GM21529 (cell line): Measurements from ENCODE around the gene PIGN.

ENCODE experiments used
- ATAC-seq: cut with Tn5 transposase; IDR thresholded peaks from one replicate; pipeline ENCODE4 v1.9.1; 2021; ENCODE audit not compliant: unreplicated experiment

The PIGN gene

DNA sequence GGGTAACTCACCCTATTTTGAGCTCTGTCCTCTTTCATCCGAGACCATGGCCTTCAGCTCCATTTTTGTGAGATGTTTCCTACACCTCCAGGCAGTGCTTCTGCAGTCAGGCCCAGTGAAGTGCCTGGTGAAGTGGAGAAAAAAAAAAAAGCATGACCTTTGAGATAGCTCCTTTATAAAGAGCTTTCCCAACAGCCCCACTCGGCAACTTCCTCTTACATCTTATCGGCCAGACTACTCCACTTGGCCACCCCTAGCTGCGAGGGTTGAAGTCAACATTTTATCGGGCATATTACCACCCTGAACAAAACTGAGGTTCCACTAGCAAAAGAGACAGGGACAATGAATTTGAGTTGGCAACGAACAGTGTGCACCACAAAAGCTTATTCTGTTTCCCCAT is 169.2 kb downstream of the PIGN start:
- ATAC-seq: no peak

DNA sequence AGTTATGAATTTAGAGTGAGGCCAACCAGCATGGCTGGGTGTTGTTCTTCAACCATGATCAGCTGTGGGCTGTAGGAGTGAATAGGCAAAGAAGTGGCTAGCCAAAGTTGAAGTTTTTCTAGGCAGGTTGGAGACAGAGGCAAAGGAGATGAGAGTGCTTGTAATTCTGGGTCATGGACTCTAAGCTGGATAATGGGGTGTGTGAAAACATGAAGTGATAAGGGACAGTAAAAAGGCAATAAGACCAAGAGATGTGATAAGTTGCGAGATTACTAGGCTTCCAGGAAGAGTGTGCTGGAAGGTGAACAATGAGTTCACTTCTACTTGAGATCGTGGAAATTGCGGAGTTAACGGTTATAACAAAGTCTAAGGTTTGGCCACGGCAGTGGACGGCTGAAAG is 175.4 kb downstream of the PIGN start:
- ATAC-seq: no peak

DNA sequence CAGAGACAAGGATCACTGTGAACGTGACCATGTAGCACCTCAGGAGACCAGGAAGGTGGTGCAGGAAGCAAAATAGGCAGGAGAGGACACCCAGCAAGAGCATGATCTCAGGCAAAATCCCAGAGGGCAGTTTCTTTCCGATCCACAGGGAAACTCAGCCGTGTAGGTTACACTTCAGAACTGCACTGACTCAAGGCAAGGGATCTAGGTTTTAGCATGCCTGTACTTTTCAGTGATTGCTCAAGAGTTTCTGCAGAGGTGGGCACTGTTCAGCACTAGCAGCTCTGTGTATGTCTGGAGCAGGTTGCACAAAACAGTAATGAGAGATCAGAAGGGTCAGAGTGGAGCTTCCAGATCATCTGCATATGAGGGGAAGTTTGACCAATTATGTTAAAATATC is 177.3 kb downstream of the PIGN start:
- ATAC-seq: no peak

DNA sequence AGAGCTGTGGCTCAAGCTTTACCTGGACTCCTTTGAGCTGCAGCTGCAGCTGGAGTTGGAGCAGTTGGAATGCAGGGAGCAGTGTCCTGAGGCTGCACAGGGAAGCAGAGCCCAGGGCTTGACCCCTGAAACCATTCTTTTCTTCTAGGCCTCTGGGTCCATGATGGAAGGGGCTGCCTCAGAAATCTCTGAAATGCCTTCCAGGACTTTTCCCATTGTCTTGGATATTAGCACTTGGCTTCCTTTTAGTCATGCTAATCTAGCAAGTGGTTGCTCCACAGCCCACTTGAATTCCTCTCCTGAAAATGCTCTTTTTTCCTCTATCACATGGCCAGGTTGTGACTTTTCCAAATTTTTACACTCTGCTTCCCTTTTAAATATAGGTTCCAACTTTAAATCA is 185.5 kb downstream of the PIGN start:
- no peak for ATAC-seq

DNA sequence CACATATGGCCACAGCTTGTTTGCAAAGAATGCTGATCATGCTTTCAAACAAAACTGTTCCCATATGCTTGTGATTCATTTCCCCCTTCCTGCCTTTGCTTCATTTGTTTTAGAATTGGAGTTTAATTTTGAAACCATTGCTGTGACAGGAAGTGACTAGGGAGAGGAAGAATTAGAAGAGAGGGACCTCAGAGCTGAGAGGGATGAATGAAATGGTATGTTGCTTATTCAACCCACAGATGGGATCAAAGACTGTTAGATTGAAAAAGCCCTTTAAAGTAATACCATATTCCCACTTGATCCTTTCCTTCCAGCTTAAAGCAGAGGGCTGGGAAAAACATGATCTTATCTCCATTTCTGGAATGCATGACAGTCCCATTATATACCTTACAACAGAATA is 187.9 kb downstream of the PIGN start:
- ATAC-seq: no peak

DNA sequence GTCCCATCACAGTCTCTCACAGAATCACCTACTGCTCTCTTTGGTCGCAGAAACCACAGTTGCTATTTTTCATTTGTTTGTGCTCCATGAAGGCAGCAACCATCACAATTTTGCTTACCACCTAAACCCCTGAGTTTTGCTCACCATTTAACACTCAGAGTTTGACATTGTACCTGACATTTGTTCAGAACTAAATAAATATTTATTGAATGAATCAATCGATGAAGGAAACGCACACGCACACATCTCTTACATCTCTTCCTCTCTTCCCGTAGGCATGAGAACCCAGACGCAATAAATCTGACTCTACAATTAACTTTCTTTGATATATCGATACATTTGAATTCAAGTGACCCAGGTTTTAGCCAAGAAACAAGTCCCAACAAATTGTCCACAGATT is 188.5 kb downstream of the PIGN start:
- ATAC-seq: no peak

DNA sequence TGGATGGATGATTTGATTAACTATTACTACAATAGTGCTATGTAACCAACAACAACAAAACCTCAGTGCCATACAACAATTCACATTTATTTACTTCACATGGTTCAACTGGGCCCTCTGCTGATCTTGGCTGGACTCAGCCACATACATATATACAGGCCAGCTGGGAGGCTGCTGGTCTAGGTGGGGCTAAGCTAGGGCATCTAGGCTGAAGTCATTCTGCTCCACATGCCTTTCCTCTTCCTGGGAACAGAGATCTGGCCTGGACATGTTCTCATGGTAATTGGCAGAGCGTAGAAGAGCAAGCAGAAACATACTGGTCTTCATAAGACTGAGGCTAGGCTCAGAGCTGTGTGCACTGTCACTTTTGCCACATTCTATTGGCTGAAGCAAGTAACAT is 191.2 kb downstream of the PIGN start:
- no peak for ATAC-seq

DNA sequence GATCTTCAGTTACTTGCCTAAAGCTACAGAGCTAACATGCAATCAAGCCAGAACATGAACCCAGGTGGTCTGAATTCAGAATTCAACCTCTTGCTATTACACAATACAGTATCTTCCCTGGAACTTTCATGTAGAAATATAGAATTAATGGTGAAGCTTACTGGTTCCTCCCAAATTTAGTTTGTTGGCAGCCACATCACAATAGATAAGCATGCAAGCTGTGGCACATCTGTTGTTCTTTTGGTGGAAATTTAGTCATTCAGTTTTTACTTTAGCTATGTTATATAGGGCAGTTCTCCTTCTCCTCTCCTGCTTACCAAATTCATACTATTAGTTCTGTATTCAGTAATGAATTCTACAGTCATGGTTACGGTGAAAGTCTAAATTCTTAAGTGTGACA is 193.0 kb downstream of the PIGN start:
- no peak for ATAC-seq

DNA sequence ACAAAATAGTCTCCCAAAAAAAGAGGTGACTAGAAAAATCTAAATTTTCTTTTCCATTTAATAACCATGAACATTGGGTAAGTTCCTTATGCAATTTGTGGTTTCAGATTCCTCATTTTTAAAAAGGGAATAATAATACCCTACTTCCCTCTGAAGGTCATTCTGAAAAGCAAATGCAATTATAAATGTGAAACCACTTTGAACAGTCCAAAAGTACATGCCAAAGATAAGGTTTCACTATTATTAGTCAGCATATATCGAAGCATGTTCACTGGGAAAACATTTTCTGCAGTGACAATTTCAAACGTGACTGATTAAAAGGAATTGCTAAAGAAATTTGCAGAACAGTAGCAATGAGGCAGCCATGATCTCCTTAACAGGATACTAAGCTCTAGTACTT is 193.9 kb downstream of the PIGN start:
- ATAC-seq: no peak

DNA sequence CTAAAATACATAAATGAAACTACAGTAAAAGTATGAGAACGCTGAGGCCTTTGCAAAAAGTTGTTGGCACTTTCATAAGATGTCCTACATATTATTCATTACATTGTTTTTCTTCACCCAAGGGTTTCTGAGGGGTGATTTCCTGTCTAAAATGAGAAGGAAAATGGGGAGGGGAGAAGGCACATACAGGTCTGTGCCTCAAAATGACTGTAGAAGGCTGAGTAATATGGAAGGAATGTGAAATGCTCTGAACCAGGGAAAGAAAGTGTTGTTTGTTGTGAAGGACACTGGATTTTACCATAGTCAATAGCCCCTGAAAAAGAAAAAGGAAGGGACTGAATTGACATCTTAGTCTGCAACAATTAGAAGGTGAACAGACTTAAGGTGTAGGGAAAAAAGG is 194.6 kb downstream of the PIGN start:
- ATAC-seq: no peak

DNA sequence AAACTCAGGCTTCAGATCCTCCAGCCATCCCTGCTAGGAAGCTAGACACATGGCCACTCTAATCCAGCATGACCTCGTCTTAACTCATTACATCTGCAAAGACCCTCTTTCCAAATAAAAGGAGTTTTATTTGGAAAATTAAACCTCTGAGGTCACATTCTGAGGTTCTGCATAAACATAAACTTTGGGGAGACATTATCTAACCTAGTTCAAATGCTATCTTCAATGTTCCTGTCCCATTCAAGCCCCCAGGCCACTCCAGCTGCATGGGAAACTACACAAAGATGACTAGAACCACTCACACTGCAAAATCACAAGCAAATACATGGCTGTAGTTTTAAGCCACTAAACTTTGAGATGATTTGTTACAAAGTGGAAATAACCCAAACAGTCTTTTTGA is 195.0 kb downstream of the PIGN start:
- ATAC-seq: no peak

DNA sequence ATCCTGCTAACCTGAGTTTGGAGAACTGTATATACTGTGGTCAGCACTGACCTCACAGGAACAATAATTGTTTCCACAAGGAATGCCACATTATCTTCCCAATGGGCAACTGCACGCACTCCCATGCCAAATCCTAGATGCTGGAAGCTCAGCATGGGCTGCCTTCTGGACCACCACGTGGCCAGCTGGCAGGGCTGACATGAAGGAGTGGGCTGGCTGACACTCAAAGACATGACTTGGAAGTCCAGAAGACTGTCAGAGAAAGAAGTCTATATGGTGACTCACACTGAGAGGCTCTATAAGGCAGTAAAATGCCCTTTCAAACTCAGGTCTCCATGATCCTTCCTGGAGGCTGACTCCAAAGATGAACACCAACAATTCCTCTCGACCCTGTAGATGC is 195.7 kb downstream of the PIGN start:
- no peak for ATAC-seq
